ENCODE data around the gene MLPH.

MLPH gene

GRCh38 chr2:237599465-237600110 is 112.5 kb downstream of the MLPH start:
- DNase-seq (ENCODE audit: extremely low read depth in 1 of 2, low read depth in 1 of 2): no peak

- DNase-seq (ENCODE audit: extremely low read depth in 1 of 2, low read depth in 1 of 2): no peak
These were observed 113.3 kb downstream of the MLPH start for GRCh38 chr2:237600205-237600846.

GRCh38 chr2:237601453-237602116 is 114.5 kb downstream of the MLPH start:
- DNase-seq (ENCODE audit: extremely low read depth in 1 of 2, low read depth in 1 of 2): no peak

DNA sequence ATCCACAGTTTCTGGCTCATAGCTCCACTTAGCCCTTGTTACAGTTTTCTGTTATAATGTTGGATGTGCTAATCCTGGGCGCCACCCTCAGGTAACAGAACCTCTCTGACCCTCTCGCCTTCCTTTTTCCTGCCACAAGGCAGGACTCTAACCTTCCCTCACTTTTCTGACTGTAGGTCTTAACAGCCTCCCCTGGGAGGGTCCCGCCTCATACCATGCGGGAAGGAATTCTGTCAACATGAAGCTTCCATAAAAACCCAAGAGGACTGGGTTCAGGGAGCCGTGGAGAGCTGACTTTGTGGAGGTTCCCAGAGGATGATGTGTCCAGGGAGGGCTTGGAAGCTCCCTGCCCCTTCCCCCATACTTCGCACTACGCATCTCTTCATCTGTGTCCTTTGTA is 115.4 kb downstream of the MLPH start:
- DNase-seq (ENCODE audit: extremely low read depth in 1 of 2, low read depth in 1 of 2): no peak

DNA sequence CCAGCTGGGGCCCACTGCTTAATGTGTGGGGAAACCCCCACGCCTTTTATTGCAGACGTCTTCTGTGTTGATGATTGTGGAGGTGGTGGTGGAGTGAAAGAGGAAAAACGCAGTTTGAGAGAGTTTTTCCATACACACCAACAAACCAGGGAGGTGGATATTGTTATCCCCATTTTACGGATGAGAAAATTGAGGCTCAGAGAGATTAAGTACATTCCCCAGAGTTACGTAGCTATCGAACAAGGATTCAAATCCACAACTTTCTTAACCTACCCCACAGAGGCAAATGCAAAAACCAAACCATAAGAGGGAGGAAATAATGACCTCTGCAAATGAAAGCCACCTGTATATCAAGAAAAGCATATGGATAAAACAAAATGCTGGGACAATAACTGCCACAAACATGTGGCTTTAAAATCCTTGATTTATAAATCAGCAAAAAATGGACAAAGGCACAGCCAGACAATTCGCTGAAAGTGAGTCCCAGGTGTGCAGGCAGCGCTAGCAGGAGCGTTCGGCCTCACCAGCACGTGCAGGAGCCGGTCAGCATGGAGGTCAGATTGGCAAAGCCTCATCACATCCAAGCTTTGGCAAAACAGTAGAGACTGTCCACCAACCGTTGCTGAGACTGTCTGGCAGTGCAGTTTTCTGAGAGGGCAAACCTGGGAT is 116.1 kb downstream of the MLPH start:
- no peak for DNase-seq (ENCODE audit: extremely low read depth in 1 of 2, low read depth in 1 of 2)

- peak in 1 of 2 donors; percentile 18 for DNase-seq (ENCODE audit: extremely low read depth in 1 of 2, low read depth in 1 of 2)
These were observed 116.8 kb downstream of the MLPH start for GRCh38 chr2:237603718-237604362.

DNA sequence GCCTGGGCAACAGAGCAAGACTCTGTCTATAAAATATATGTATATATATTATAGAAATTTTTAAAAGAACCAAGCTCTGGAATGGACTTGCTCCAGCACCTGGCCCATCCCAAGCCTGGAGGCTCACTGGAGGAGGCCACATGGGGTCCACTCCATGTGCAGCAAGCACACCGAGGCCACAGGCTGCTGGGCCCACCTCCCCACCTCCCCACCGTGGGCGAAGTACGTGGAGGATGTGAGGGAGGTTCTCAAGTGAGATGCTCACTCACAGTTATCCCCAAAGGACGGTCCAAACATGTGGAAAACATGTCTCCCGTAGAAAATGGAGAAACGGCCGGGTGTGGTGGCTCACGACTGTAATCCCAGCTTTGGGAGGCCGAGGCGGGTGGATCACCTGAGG is 117.3 kb downstream of the MLPH start:
- DNase-seq (ENCODE audit: extremely low read depth in 1 of 2, low read depth in 1 of 2): no peak
